GM18505 (cell line): Measurements from ENCODE around the gene CBARP.

Experiments
- ATAC-seq: cut with Tn5 transposase; IDR thresholded peaks from one replicate; pipeline ENCODE4 v1.9.1; 2021; ENCODE audit not compliant: unreplicated experiment
- POLR2A ChIP-seq: IDR thresholded peaks from 4 replicates; pipeline ENCODE4 v1.6.1; 2011; ENCODE audit warnings: borderline replicate concordance; ENCODE audit not compliant: insufficient read depth, insufficient read length; ENCODE audit errors: extremely low read depth

CBARP gene

GRCh38 chr19:1238369-1239303 lies 831 bp upstream of the CBARP start:
- ATAC-seq: no peak

GRCh38 chr19:1237027-1237659 lies 662 bp downstream of the CBARP start:
- ATAC-seq: no peak
- no peak for TF ChIP-seq POLR2A

More at GRCh38 chr19:1238369-1239303, 831 bp upstream of the CBARP start:
- no peak for TF ChIP-seq POLR2A

DNA sequence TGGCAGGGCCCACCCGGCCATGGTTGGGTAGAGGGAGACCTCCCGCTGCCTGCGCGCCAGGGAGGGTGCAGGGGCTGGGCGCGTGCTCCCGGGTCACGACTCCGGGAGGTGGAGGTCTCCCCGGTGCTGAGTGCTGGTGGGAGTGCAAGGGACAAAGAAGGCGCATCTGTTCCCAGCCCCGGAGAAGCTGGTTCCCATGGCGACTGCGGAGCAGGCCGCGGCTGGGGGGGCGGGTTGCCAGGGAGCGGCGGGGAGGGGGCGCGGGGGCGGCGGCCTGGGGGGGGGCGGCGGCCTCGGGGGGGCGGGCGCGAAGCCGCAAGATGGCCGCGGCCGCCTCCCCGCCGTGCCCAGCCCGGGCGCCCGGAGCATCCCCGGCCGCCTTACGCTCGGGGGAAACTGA lies 1.2 kb downstream of the CBARP start:
- no peak for TF ChIP-seq POLR2A
- no peak for ATAC-seq

DNA sequence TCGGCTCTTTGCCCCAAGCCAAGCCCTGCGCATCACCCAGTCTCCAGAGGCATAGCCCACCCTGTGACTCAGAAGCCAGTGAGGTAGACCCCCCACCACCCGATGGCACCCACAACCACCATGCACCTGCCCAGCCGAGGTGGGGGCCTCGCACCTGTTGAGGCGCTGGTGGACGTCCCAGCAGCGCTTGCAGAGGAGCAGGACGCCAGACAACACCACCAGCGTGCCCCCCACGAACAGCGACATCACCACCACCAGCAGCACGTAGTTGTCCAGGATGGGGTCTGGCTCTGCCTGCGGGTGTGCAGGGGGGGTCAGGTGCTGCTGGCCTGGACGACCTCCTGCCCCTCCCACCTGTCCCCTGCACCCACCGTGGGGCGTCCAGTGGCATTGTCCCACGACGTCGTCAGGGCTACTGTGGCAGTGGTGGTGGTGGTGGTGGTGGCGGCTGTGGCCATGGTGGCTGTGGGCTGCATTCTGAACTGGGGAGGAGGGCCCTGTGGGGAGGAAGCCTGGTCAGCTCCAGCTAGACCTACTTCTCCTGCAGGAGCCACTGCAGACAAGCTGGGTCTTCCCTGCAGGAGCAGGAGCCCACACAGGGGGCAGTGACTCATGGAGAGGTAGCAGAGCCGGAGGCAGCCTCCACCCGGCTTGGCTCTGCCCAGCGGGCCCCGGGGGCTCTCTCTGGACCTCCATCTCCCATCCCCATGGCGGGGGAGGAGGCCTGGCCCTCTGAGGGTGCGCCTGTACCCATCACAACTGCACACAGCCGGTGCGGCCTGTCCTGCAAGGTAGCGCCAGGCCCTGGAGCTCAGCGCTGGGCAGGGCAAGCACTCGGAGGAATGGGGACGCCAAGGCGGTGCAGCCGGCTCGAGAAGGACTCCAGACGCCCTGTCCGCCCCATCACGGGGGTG lies 1.9 kb downstream of the CBARP start:
- no peak for TF ChIP-seq POLR2A
- ATAC-seq: no peak

DNA sequence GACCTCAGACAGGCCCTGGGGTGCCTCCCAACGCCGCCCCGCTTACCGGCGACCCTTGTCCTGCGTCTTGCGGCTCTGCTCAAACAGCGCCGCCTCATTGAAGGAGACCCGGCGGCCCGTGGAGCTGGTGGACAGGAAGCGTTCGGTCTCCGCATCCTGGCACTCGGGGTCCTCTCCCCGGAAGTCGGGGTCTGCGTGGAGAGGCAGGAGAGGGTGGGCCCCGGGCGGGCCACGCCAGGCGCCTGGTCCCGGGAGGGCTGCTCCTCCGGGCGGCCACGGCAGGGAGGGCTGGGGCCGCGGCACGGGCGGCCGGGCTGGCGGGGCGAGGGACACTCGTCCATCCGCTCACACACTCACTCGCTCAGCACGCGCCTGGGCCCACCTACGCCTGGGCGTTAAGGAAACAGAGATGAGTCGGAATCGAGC lies 2.8 kb downstream of the CBARP start:
- no peak for ATAC-seq
- TF ChIP-seq POLR2A: no peak

DNA sequence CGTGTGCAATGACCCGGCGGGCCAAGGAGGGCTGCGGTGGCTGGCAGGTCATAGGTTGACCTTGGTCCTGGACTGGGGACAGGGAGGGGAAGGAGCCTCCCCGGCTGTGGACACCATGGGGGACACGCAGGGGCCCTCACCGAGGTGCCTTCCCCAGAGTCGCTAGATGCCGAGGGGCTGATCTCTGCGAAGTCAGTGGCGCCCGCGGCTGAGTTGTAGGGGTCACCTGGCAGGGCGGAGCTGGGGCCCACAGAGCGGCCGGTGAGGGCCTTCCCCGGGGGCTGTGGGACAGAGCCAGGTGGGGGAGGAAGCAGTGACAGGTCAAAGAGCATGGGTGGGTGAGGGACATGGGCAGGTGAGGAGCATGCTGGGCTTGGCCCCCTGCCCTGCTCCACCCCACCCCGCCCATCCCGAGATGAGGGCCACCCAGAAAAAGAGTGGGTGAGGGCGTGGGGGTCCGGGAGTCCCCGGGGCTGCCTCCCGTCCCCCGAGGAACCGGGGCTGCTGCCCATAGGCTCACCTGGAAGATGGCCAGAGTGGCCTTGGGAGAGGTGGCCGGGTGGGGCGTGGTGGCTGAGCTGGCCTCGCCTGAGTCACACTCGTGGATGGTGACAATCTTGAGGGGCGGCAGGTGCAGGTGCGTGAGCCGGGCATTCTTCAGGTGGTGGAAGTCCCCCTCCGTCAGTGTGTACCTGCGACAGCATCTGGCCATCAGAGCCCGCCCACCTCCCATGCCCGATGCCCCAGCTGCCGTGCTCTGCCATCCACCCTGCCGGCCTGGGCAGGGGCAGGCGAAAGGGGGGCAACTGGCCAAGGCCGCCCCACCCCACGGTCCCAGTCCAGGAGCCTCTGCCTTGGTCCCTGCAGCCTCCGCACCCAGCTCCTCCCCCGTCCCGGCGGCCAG lies 3.5 kb downstream of the CBARP start:
- TF ChIP-seq POLR2A: no peak

GRCh38 chr19:1233115-1233667 lies 4.6 kb downstream of the CBARP start:
- ATAC-seq: no peak
- no peak for TF ChIP-seq POLR2A

More for the DNA sequence above, 3.5 kb downstream of the CBARP start:
- ATAC-seq: no peak

DNA sequence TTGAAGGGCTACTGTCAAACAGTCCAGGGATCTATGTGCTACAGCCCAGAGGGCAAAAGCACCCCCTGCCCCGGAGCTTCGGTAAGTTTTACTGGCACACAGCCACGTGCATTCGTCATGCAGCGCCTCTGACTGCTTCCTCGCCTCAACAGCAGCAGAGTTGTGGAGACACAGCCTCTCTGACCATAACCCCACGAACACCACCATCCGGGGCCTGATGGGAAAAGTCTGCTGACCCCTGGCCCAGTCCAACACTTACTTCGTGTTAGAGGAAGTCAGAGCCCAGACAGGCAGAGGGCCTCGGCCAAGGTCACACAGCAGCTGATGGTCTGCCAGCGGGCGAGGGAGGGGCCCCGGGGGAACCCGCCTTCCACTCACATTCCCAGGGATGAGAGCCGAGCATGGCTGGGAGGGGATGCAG lies 5.1 kb downstream of the CBARP start:
- TF ChIP-seq POLR2A: no peak
- ATAC-seq: no peak

DNA sequence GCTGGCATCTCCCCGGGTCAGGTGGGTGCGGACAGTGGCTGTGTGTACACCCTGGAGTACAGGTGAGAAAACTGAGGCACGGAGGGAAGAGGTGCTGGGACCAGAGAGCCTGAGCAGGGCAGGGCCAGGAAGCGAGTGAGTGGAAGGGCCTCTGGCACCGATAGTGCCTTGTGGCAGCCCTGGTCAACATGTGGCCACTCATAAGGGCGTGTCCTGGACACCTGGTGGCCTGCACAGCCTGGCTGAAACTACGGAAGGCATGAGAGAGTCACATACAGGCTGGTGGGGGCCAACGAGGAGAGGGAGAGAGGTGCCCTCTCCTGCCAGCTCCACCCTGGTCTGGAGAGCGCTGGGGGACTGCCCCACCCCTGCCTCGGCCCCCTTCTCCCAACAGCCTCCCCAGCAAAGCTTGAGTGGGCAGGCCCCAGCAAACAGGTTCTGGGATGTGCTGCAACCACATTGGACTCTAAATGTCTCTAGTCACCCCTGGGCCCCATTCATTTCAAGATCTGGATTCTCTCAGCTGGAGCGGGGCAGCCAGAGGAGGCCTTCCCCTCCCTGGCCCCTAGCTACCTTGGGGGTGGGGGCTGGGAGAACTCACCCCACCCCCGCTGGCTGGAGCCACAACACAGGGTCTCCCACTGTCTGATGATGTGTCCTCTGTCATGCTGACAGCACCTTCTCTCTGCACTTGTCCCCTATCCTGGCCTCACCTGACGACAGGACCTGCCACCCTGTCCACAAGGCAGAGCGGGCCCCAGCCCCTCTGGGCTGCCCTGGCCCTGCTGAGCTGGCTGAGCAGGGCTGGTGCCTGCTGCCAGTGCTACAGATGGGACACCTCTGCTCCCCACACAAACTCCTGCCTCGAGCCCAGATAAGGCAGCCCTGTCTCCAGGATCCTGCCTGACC lies 5.8 kb downstream of the CBARP start:
- no peak for TF ChIP-seq POLR2A
- no peak for ATAC-seq

DNA sequence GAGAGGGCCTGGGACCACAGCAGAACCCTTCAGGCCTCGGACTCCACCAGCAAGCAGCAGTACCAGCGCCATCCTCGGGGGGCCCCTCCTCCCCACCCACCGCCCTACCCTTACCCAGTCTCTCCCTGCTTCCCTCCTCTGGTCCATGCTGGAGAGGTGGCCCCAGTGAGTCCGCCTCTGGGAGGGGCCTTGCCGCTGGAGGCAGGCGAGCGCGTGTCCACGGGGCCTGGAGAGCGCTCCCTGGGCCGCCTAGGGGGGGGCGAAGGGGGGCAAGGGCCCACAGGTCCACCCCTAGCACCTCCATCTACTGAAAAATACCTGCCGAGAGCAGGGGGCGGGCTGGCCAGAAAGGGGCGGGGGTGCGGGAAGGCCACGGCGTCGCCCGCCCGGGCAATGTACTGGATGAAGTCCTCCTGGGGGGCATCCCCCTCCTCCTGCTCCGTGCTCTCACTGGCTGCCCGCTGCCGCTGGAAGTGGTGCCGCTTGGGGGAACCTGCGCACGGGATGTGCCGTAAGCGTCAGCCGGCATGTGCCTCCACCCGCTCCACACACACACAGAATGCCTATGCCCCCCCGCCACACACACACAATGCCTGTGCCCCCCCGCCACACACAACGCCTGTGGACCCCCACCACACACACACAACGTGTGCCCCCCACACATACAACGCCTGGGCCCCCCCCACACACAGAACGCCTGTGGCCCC lies 6.9 kb downstream of the CBARP start:
- no peak for ATAC-seq

More for the DNA sequence above, 6.9 kb downstream of the CBARP start:
- TF ChIP-seq POLR2A: no peak
